Measurements from ENCODE around the gene PCNX4.

DNA sequence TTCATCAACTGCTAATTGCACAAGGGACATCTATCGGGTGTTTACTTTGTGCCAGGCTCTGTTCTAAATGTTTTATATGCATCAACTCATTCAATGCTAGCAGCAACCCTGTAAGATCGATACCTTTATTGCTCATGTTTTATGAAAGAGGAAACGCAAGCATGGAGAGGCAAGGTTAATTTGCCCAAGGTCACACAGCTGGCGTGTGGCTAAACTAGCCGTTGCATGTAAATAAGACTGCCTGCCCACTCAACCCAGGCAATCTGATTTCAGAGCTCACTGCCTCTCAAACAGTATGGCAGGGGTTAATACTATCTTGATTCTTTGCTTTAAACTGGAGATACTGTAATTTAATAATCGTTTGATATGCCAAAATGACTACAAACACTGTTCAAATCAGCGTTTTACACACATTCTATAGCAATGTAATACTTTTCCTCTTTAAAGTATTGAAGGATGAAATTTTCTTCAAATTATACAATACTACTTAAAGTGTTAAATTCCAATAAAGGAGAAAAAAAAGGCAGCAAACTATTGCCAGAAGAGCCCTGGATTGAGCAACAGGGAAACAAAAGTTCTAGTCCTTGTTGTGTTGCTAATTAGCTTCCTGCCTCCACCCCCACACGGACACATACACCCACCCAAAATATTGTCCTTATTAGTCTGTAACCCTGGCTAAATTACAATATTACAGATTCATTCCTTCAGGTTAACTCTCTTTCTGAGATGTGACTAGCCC, 112.5 kb downstream of the PCNX4 start:
- TF ChIP-seq, protein P1, sequence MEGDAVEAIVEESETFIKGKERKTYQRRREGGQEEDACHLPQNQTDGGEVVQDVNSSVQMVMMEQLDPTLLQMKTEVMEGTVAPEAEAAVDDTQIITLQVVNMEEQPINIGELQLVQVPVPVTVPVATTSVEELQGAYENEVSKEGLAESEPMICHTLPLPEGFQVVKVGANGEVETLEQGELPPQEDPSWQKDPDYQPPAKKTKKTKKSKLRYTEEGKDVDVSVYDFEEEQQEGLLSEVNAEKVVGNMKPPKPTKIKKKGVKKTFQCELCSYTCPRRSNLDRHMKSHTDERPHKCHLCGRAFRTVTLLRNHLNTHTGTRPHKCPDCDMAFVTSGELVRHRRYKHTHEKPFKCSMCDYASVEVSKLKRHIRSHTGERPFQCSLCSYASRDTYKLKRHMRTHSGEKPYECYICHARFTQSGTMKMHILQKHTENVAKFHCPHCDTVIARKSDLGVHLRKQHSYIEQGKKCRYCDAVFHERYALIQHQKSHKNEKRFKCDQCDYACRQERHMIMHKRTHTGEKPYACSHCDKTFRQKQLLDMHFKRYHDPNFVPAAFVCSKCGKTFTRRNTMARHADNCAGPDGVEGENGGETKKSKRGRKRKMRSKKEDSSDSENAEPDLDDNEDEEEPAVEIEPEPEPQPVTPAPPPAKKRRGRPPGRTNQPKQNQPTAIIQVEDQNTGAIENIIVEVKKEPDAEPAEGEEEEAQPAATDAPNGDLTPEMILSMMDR (conservative IDR thresholded peaks at IDR 0.05; ENCODE audit: low read depth, low read length) = no peak
- no peak for TF ChIP-seq EZH2 (IDR thresholded peaks at IDR 0.05; ENCODE audit: borderline replicate concordance, low read depth, low read length, poor library complexity, severe bottlenecking)

All from A673 (cell line).